Smooth muscle cell (in vitro differentiated cells): Measurements from ENCODE around the gene HKDC1. TPM values are rescaled to one million over a fixed set of nuclear protein-coding genes. Genes with fewer than 3 reads are reported as not detected.

Experiments
- DNase-seq: peaks from one replicate; lab custom pipeline; 2025; ENCODE audit not compliant: unreplicated experiment; lab: John Stamatoyannopoulos, UW
- H2AFZ ChIP-seq: fragments of 200-600 bp; sonication (generic); 2 replicates; pipeline ENCODE4 v1.6.0; 2016; ENCODE audit warnings: antibody characterized with exemption, low read depth, mild to moderate bottlenecking
- H3F3A ChIP-seq: fragments of 200-600 bp; sonication (generic); 2 replicates; pipeline ENCODE4 v1.6.0; 2017; ENCODE audit warnings: antibody characterized with exemption, low read depth
- H3K27ac ChIP-seq: fragments of 200-600 bp; sonication (generic); 2 replicates; pipeline ENCODE4 v1.5.1; 2016; ENCODE audit warnings: low read depth, mild to moderate bottlenecking
- H3K27me3 ChIP-seq: fragments of 200-600 bp; sonication (generic); 2 replicates; pipeline ENCODE4 v1.6.1; 2016; ENCODE audit warnings: low read depth, mild to moderate bottlenecking
- H3K36me3 ChIP-seq: fragments of 200-600 bp; sonication (generic); 2 replicates; pipeline ENCODE4 v1.5.1; 2016; ENCODE audit warnings: low read depth
- H3K4me1 ChIP-seq: fragments of 200-600 bp; sonication (generic); 2 replicates; pipeline ENCODE4 v1.5.1; 2016; ENCODE audit warnings: low read depth
- H3K4me2 ChIP-seq: fragments of 200-600 bp; sonication (generic); 2 replicates; pipeline ENCODE4 v1.6.0; 2016; ENCODE audit warnings: mild to moderate bottlenecking
- H3K4me3 ChIP-seq: fragments of 200-600 bp; sonication (generic); 2 replicates; pipeline ENCODE4 v1.5.1; 2016; ENCODE audit warnings: mild to moderate bottlenecking
- H3K79me2 ChIP-seq: fragments of 200-600 bp; sonication (generic); 2 replicates; pipeline ENCODE4 v1.6.0; 2016; ENCODE audit warnings: low read depth, mild to moderate bottlenecking
- H3K9ac ChIP-seq: fragments of 200-600 bp; sonication (generic); 2 replicates; pipeline ENCODE4 v1.6.0; 2016; ENCODE audit warnings: low read depth
- H3K9me3 ChIP-seq: fragments of 200-600 bp; sonication (generic); replicated peaks from 2 replicates; pipeline ENCODE4 v1.5.1; 2016; ENCODE audit warnings: low read depth
- H4K20me1 ChIP-seq: fragments of 200-600 bp; sonication (generic); 2 replicates; pipeline ENCODE4 v1.6.0; 2016; ENCODE audit warnings: low read depth
- CTCF ChIP-seq: fragments of 200-600 bp; sonication (generic); IDR thresholded peaks from 2 replicates; pipeline ENCODE4 v1.5.1; 2017; ENCODE audit warnings: borderline replicate concordance, mild to moderate bottlenecking, antibody characterized with exemption; ENCODE audit not compliant: insufficient read depth, poor library complexity, severe bottlenecking
- WGBS: methylation state at CpG from one replicate; pipeline ENCODE4 v1.1.7; 2016; ENCODE audit warnings: low lambda C conversion rate; 5-methylcytosine and 5-hydroxymethylcytosine counted together
- polyA plus RNA-seq: library from polyadenylated mRNA; unstranded; fragments of >200 nt; fragmentation: Nextera tagmentation; extraction: Ambion mirVana; gene quantifications from 2 replicates; pipeline ENCODE4 v1.2.1, GENCODE V29; 2016
- total RNA-seq: library from RNA; depleted of rRNA; stranded (reverse); fragments of >200 nt; gene quantifications from 2 replicates; pipeline ENCODE4 v1.2.3, GENCODE V29; 2014

The HKDC1 gene
- total and polyA plus RNA-seq, 2 experiments from 2014 or later: 0.09 to 0.27 TPM

DNA sequence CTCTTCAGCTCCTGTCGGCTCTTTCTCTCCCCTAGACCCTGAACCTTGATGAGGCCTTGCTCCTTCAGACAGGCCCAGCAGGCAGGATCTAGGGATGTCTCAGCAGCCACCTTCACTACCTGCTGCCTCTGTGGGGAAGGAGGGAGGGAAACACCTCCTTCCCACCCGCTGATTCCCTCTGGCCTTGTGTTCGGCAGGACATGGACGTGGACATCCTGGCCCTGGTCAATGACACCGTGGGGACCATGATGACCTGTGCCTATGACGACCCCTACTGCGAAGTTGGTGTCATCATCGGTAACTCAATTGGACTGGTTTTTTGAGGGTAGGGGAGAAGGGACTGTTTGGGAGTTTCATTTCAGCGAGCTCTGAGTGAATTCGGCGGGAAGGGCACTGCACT lies 20.3 kb downstream of the HKDC1 start:
- Histone ChIP-seq H3K79me2 (no peaks in the 10 kb centered on the region), H3K9me3 (no peaks in the 10 kb centered on the region), H3K36me3 (no peaks in the 10 kb centered on the region), H4K20me1 (no peaks in the 10 kb centered on the region), H2AFZ (no peak overlapping the region), H3F3A (no peaks in the 10 kb centered on the region), H3K27ac (no peak overlapping the region), H3K4me2 (no peak overlapping the region), H3K4me1 (no peaks in the 10 kb centered on the region), H3K4me3 (no peak overlapping the region), H3K9ac (no peak overlapping the region), H3K27me3 (no peaks in the 10 kb centered on the region)
- DNase-seq: no peak
- no peak for TF ChIP-seq CTCF
- WGBS: 96% methylated on average over 11 of the region's 11 CpGs

DNA sequence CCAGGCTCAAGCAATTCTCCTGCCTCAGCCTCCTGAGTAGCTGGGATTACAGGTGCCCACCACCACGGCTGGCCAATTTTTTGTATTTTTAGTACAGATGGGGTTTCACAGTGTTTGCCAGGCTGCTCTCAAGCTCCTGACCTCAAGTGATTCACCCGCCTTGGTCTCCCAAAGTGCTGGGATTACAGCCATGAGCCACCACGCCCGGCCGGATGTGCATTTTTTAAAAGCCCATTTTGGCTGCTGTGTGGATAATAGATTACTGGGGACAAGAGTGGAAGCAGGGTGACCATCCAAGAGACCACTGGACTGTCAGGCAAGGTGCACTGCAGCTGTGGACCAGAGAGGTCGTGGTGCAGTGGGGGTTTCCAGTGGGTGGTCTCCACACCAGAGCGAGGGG lies 21.4 kb downstream of the HKDC1 start:
- no peak overlapping the region for H2AFZ ChIP-seq
- no peaks in the 10 kb centered on the region for H4K20me1 ChIP-seq
- no peak overlapping the region for H3K27ac ChIP-seq
- TF ChIP-seq CTCF: no peak
- no peaks in the 10 kb centered on the region for H3K36me3 ChIP-seq
- DNase-seq: no peak
- 86% methylated on average over 7 of the region's 7 CpGs for WGBS
- H3F3A ChIP-seq: no peaks in the 10 kb centered on the region
- no peaks in the 10 kb centered on the region for H3K27me3 ChIP-seq
- H3K9me3 ChIP-seq: no peaks in the 10 kb centered on the region
- no peaks in the 10 kb centered on the region for H3K79me2 ChIP-seq
- no peak overlapping the region for H3K9ac ChIP-seq
- H3K4me2 ChIP-seq: no peak overlapping the region
- H3K4me1 ChIP-seq: no peaks in the 10 kb centered on the region
- no peak overlapping the region for H3K4me3 ChIP-seq

GRCh38 chr10:69242040-69242851 lies 22.1 kb downstream of the HKDC1 start:
- Histone ChIP-seq H3K9ac (no peak overlapping the region), H3K27ac (no peak overlapping the region), H3K4me3 (no peak overlapping the region), H3K4me1 (no peaks in the 10 kb centered on the region), H3K36me3 (no peaks in the 10 kb centered on the region), H3K9me3 (no peaks in the 10 kb centered on the region), H3K4me2 (no peak overlapping the region), H3F3A (no peaks in the 10 kb centered on the region), H3K79me2 (no peaks in the 10 kb centered on the region), H2AFZ (no peak overlapping the region), H4K20me1 (no peaks in the 10 kb centered on the region), H3K27me3 (no peaks in the 10 kb centered on the region)
- WGBS: 89% methylated on average over 11 of the region's 11 CpGs
- no peak for TF ChIP-seq CTCF
- no peak for DNase-seq

- Histone ChIP-seq H4K20me1 (no peaks in the 10 kb centered on the region), H3K27me3 (no peaks in the 10 kb centered on the region), H3K4me2 (no peak overlapping the region), H3F3A (no peaks in the 10 kb centered on the region), H3K9ac (no peak overlapping the region), H3K27ac (no peak overlapping the region), H3K4me1 (no peaks in the 10 kb centered on the region), H3K36me3 (no peaks in the 10 kb centered on the region), H3K9me3 (no peaks in the 10 kb centered on the region), H3K4me3 (no peak overlapping the region), H2AFZ (no peak overlapping the region), H3K79me2 (no peaks in the 10 kb centered on the region)
- TF ChIP-seq CTCF: no peak
- WGBS: 92% methylated on average over 5 of the region's 5 CpGs
- no peak for DNase-seq
Measured at GRCh38 chr10:69242852-69243212, 22.7 kb downstream of the HKDC1 start.
